Measurements from ENCODE around the gene KCNMB3.
"Not testable (repeated sequence)": the region's sequence is repeated elsewhere in the genome, so short reads cannot be mapped to it uniquely, and the experiment has no call there.

GRCh38 chr3:179218213-179218612, 32.7 kb downstream of the KCNMB3 start:
- TF ChIP-seq POLR2A (IDR thresholded peaks at IDR 0.05; ENCODE audit: low read length); GATA1 (IDR thresholded peaks at IDR 0.05; ENCODE audit: low read depth, low read length): not testable (repeated sequence)

Data from erythroblast (primary cell).